Activated gamma-delta T cell treated with Interleukin-2 at 50 U/mL for 16 hours (primary cell): ENCODE results near the gene MMEL1.
A peak's percentile ranks its signal among the peaks of the same experiment; 100 is the strongest.
"Not testable (repeated sequence)": the region's sequence is repeated elsewhere in the genome, so short reads cannot be mapped to it uniquely, and the experiment has no call there.

ENCODE experiments used
- DNase-seq: peaks from one replicate; pipeline ENCODE4 v3.0.0-alpha.2; 2020

The MMEL1 gene

GRCh38 chr1:2632561-2633361 lies at the start of gene MMEL1:
TSS of gene MMEL1 (minus strand) at chr1:2633016. CDS start at chr1:2629484, 3,532 bp downstream.
- DNase-seq = no peak

- DNase-seq = not testable (repeated sequence)
Measured at GRCh38 chr1:2676726-2677125, 43.9 kb upstream of the MMEL1 start.

DNA sequence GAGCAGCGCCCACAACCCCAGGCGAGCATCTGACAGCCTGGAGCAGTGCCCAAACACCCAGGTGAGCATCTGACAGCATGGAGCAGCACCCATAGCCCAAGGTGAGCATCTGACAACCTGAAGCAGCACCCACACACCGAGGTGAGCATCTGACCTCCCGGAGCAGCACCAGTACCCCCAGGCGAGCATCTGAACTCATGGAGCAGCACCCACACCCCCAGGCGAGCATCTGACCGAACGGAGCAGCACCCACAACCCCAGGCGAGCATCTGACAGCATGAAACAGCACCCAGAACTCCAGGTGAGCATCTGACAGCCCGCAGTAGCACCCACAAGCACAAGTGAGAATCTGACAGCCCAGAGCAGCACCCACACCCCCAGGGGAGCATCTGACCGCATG lies 38.8 kb upstream of the MMEL1 start:
- not testable (repeated sequence) for DNase-seq

- peak; percentile 3 for DNase-seq
Measured at GRCh38 chr1:2659806-2660205, 27.0 kb upstream of the MMEL1 start.

DNA sequence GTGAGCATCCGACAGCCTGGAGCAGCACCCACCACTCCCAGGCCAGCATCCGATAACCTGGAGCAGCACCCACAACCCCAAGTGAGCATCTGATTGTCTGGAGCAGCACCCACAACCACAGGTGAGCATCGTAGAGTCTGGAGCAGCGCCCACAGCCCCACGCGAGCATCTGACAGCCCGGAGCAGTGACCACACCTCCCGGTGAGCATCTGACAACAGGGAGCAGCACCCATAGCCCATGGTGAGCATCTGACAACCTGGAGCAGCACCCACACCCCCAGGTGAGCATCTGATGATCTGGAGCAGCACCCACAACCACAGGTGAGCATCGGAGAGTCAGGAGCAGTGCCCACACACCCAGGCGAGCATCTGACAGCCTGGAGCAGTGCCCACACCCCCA lies 25.1 kb upstream of the MMEL1 start:
- not testable (repeated sequence) for DNase-seq

GRCh38 chr1:2657124-2657523 lies 24.3 kb upstream of the MMEL1 start:
- not testable (repeated sequence) for DNase-seq

DNA sequence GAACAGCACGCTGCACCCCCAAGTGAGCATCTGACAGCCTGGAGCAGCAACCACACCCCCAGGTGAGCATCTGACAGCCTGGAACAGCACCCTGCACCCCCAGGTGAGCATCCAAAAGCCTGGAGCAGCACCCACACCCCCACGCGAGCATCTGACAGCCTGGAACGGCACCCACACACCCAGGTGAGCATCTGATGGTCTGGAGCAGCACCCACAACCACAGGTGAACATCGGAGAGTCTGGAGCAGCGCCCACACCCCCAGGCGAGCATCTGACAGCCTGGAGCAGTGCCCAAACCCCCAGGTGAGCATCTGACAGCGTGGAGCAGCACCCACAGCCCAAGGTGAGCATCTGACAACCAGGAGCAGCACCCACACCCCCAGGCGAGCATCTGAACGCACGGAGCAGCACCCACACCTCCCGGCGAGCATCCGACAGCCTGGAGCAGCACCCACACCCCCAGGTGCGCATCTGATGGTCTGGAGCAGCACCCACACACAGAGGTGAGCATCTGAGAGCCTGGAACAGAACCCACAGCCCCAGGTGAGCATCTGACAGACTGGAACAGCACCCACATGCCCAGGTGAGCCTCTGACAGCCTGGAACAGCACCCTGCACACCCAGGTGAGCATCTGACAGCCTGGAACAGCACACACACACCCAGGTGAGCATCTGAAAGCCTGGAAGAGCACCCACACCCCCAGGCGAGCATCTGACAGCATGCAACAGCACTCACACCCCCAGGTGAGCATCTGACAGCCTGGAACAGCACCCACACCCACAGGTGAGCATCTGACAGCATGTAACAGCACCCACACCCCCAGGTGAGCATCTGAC lies 23.0 kb upstream of the MMEL1 start:
- peak; percentile 14 for DNase-seq

GRCh38 chr1:2654443-2654948 lies 21.7 kb upstream of the MMEL1 start:
- peak; percentile 4 for DNase-seq

DNA sequence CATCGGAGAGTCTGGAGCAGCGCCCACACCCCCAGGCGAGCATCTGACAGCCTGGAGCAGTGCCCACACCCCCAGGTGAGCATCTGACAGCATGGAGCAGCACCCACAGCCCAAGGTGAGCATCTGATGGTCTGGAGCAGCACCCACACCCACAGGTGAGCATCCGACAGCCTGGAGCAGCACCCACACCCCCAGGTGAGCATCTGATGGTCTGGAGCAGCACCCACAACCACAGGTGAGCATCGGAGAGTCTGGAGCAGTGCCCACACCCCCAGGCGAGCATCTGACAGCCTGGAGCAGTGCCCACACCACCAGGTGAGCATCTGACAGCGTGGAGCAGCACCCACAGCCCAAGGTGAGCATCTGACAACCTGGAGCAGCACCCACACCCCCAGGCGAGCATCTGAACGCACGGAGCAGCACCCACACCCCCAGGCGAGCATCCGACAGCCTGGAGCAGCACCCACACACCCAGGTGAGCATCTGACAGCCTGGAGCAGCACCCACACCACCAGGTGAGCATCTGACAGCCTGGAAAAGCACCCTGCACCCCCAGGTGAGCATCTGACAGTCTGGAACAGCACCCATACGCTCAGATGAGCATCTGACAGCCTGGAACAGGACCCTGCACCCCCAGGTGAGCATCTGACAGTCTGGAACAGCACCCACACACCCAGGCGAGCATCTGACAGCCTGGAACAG lies 21.1 kb upstream of the MMEL1 start:
- DNase-seq = peak; percentile 47

GRCh38 chr1:2652926-2653571 lies 20.2 kb upstream of the MMEL1 start:
- DNase-seq = peak; percentile 14

GRCh38 chr1:2652152-2652925 lies 19.5 kb upstream of the MMEL1 start:
- peak; percentile 7 for DNase-seq

DNA sequence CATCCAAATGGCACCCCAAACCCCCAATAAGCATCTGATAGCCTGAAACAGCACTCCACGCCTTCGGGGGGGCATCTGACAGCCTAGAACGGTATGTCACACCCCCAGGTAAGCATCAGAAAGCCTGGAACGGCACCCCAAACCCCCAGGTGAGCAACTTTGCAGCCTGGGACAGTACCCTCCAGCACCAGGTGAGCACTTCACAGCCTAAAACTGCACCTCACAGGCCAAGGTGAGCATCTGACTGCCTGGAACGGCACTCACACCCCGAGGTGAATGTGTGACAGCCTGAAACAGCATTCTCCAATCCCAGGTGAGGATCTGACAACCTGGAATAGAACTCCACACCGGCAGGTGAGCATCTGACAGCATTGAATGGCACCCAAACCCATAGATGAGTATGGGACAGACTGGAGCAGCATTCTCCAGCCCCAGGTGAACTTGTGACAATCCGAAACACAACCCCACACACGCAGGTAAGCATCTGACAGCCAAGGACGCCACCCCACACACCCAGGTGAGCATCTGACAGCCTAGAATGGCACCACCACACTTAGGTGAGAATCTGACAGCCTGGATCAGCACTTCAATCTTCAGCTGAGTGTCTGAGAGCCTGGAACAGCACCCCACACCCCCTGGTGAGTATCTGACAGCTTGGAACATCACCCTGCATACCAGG lies 18.3 kb upstream of the MMEL1 start:
- DNase-seq = peak; percentile 2

DNA sequence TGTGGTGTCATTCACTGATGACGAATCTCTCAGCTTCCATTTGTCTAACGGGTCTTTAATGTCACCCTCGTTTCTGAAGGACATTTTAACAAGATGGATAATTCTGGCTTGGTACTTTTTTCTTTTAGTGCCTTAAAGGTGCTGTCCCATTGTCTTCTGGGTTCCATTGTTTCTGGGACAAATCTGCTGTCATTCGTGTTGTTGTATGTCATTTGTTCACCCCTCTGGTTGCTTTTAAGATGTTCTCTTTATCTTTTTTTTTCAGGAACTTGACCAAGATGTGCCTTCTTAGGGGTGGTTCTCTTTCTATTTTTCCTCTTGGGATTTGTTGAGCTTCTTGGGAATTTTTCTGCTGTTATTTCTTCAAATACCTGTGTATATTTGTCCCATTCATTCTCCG lies 14.0 kb upstream of the MMEL1 start:
- no peak for DNase-seq

- no peak for DNase-seq
Measured at GRCh38 chr1:2645776-2646175, 13.0 kb upstream of the MMEL1 start.

DNA sequence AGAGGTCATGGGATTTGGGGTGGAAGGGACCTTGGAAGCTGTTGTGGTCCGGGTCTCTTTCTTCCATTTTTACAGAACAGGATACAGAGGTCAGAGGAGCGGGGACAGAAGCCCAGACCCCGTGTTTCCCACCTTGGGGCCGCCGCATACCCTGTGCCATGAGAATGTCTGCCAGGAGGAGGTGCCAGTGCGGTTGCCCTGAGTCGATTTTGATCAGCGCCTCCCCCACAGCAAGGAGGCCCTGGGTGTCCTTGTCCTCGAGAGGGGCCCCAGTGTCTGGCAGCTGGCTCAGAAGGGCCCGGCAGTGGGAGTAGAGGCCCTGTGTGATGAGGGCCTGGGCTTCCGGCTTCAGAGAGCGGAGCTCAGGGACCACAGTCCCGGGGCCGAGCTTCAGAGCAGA lies 12.3 kb upstream of the MMEL1 start:
- no peak for DNase-seq

DNA sequence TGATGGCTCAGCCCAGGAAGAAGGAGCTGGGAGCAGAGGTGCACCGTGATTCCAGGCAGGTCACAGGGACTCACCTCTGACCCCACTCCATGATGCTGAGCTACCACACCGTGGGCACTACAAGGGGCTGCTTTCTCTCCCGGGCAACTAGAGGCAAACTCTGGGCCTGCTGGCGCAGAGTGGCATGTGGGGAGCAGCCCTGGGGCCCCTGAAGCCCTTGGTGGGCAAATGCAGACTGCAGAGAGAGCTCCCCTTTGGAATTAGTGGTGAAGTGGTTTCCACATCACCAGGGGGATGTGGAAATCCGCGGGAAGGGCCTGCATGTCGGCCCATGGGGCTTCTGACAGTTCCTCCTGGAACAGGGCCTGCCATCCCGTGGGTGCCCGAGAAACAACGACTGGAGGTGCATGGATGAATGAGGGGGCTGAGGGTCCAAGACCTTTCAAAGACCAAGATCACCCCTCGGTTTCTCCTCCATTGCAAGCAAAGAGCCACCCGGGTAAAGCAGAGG lies 11.8 kb upstream of the MMEL1 start:
- no peak for DNase-seq

DNA sequence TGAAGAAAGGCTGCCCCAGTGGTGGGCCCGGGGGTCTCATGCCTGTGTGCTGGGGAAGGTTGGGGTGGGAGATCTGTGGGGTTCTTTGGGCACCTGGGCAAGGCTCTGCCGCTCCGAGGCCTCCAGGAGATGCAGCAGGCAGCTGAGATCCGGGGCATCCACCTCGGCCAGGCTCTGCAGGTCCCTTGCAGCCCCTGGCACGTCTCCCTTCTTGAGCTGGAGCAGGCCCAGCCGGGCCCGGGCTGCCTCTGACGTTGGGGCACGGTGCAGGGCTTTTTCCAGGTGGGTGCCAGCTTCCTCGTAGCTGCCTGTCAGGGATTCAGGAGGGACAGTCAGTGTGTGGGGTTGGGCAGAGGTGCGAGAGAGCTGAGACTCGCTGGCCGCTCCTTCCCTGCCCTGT lies 11.4 kb upstream of the MMEL1 start:
- DNase-seq = no peak

DNA sequence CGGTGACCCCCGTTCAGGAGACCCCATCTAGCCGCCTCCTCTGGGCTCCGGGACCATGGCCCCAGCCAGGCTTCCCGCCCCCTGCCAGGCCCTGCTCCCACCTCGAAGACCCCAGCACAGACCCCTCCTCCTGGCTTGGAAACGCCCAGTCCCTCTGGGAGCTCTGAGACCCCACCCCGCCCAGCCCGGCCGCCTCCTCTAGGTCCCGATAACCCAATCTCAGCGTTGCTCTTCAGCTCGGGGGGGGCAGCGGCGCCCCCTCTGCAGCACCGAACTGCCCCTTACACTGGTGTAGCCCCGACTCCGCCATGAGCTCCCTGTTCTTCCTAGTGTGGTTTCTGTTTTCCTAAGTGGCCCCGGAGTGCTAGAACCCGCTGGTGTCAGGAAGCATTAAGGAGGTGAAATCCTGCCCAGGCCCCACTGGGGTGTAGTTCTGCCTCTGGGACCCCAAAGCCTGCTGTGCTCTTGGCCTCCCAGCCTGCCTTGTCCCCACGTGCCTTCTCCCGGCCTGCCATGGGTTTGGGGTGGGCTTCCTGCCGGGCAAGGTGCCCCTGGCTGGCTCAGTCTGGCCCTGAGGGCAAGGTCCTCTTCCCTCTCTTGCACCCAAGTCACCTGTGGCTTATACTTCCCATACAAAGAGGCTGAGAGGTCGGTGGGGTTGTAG lies 10.7 kb upstream of the MMEL1 start:
- no peak for DNase-seq

DNA sequence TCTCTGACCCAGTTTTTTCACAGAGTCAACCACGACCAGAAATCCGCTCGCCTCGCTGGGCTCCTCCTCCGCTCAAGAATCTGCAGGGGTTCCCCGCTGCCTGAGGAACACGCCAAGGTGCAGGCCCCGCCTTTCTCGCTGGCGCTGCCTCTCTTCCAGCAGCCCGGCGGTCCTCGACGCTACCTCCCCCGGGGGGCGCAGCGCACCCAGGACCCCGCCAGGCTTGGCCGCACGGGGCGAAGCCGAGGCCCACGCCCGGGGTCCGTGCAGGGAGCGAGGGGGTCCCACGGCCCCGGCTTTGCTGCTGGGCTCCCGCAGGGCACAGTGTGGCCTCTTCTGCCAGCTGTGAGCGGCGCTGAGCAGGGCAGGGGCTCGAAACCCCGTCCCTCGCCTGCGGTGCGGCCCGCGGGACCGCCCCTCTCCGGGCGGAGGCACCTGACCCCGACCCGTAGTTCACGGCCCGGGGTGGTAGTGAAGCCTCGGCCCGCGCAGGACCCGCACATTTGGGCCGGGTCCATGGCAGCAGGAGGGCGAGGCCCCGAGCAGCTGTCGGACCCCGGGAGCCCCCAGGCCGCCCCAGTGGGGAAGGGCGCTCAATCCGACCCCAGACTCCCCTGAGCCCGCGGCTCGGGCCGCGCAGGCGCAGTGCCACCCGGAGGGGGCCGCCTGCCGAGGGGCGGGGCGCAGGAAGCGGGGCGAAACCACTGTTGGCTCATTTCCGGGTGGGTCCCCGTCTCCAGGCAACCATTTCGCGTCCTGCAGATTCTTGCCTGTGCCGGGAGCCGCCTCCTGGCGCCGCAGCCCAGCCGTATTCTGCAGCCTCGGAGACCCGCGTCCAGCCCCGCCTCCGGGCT lies 10.0 kb upstream of the MMEL1 start:
- peak; percentile 95 for DNase-seq
